GM19043 (cell line): ENCODE data around the gene SFXN4.
"Not testable (repeated sequence)": the region's sequence is repeated elsewhere in the genome, so short reads cannot be mapped to it uniquely, and the experiment has no call there.

Experiments
- ATAC-seq: cut with Tn5 transposase; IDR thresholded peaks from one replicate; pipeline ENCODE4 v1.9.1; 2021; ENCODE audit warnings: low read depth; ENCODE audit not compliant: unreplicated experiment

Gene SFXN4

GRCh38 chr10:119190954-119191785 is 25.7 kb upstream of the SFXN4 start:
- ATAC-seq, result no peak

- ATAC-seq, result no peak
Measured at GRCh38 chr10:119190353-119190752, 24.8 kb upstream of the SFXN4 start.

GRCh38 chr10:119189811-119190282 is 24.3 kb upstream of the SFXN4 start:
- ATAC-seq, result no peak

- ATAC-seq, result no peak
Measured at GRCh38 chr10:119183664-119184412, 18.3 kb upstream of the SFXN4 start.

GRCh38 chr10:119180850-119181400 is 15.4 kb upstream of the SFXN4 start:
- not testable (repeated sequence) for ATAC-seq

- ATAC-seq, result peak; percentile 90
Measured at GRCh38 chr10:119178372-119179119, 13.0 kb upstream of the SFXN4 start, which contains the start of gene PRDX3. Gene PRDX3 (minus strand): TSS chr10:119178812. CDS start chr10:119178790, 22 bp downstream.

- peak; percentile 22 for ATAC-seq
Measured at GRCh38 chr10:119177708-119178371, 12.3 kb upstream of the SFXN4 start.

- no peak for ATAC-seq
Measured at GRCh38 chr10:119176166-119176565, 10.7 kb upstream of the SFXN4 start.

GRCh38 chr10:119174109-119174508 is 8.6 kb upstream of the SFXN4 start:
- no peak for ATAC-seq

- no peak for ATAC-seq
Measured at GRCh38 chr10:119167041-119167440, 1.5 kb upstream of the SFXN4 start.

- no peak for ATAC-seq
Measured at GRCh38 chr10:119166564-119166963, 1.1 kb upstream of the SFXN4 start.

- ATAC-seq, result peak; percentile 12
Measured at GRCh38 chr10:119166118-119166500, 595 bp upstream of the SFXN4 start.

GRCh38 chr10:119162452-119163092 is 2.9 kb downstream of the SFXN4 start:
- ATAC-seq, result no peak

GRCh38 chr10:119161680-119162451 is 3.6 kb downstream of the SFXN4 start:
- no peak for ATAC-seq

GRCh38 chr10:119159332-119159731 is 6.2 kb downstream of the SFXN4 start:
- ATAC-seq, result no peak

- ATAC-seq, result no peak
Measured at GRCh38 chr10:119153661-119154060, 11.9 kb downstream of the SFXN4 start.

GRCh38 chr10:119153041-119153440 is 12.5 kb downstream of the SFXN4 start:
- ATAC-seq, result no peak

GRCh38 chr10:119151601-119152000 is 13.9 kb downstream of the SFXN4 start:
- ATAC-seq, result not testable (repeated sequence)

GRCh38 chr10:119149729-119150128 is 15.8 kb downstream of the SFXN4 start:
- no peak for ATAC-seq
